Upper lobe of left lung (tissue), 6 donors: ENCODE data around the gene MGLL. TPM values are rescaled to one million over a fixed set of nuclear protein-coding genes. Genes with fewer than 3 reads are reported as not detected.

Source experiments
- ATAC-seq, 2 donors: fragments of 200-7000 bp; cut with Tn5 transposase; one replicate each; pipeline ENCODE4 v1.9.1; 2022; ENCODE audit warnings: mild to moderate bottlenecking in 2 of 2, moderate library complexity in 2 of 2; ENCODE audit not compliant: low FRiP score in 2 of 2
- DNase-seq, 2 donors: peaks; one replicate each; pipeline ENCODE4 v3.0.0-alpha.2; 2019 to 2020
- H3K27ac ChIP-seq, 4 donors: fragments of 200-600 bp; sonication (generic); one replicate each; pipeline ENCODE4 v1.5.1; 2016 to 2019
- H3K27me3 ChIP-seq, 4 donors: fragments of 200-600 bp; sonication (generic); one replicate each; pipeline ENCODE4 v1.5.1; 2017 to 2019
- H3K36me3 ChIP-seq, 4 donors: fragments of 200-600 bp; sonication (generic); one replicate each; pipeline ENCODE4 v1.5.1; 2016 to 2019
- H3K4me1 ChIP-seq, 4 donors: fragments of 200-600 bp; sonication (generic); one replicate each; pipeline ENCODE4 v1.5.1; 2018 to 2019
- H3K4me3 ChIP-seq, 4 donors: fragments of 200-600 bp; sonication (generic); one replicate each; pipeline ENCODE4 v1.5.1; 2017 to 2019; ENCODE audit warnings: mild to moderate bottlenecking in 2 of 4, moderate library complexity in 1 of 4
- H3K9me3 ChIP-seq, 4 donors: fragments of 200-600 bp; sonication (generic); one replicate each; pipeline ENCODE4 v1.5.1; 2018 to 2019
- CTCF ChIP-seq, 6 experiments: fragments of 450-650 bp in 4 of 6; fragments of 200-600 bp in 2 of 6; sonication (generic) in 2 of 6; IDR thresholded peaks; one replicate each; pipeline ENCODE4 v1.5.1; 2016 to 2019; ENCODE audit warnings: antibody characterized with exemption in 6 of 6
- EP300 ChIP-seq, 4 donors: sonication (generic); formaldehyde crosslinking; IDR thresholded peaks; one replicate each; pipeline ENCODE4 v1.5.1; 2017; ENCODE audit warnings: antibody characterized with exemption in 4 of 4, control low read depth in 2 of 4
- POLR2A ChIP-seq, 4 donors: fragments of 450-650 bp; IDR thresholded peaks; one replicate each; pipeline ENCODE4 v1.5.1; 2016 to 2017; ENCODE audit warnings: antibody characterized with exemption in 4 of 4, mild to moderate bottlenecking in 2 of 4
- POLR2AphosphoS5 ChIP-seq, 2 donors: sonication (generic); formaldehyde crosslinking; IDR thresholded peaks; one replicate each; pipeline ENCODE4 v1.5.1; 2017; ENCODE audit warnings: antibody characterized with exemption in 2 of 2
- WGBS, 2 donors: methylation state at CpG; one replicate each; pipeline ENCODE4 v1.1.5; 2017 to 2018; 5-methylcytosine and 5-hydroxymethylcytosine counted together
- total RNA-seq, 6 donors: library from RNA; depleted of rRNA in 4 of 6; stranded (reverse); fragments of >200 nt in 4 of 6; gene quantifications; one replicate each; pipeline versions ENCODE4 v1.1.0 to v1.2.1, GENCODE V29; 2016 to 2021
- donor health status: DM: no; HTN: no; CAD: no; lungs with moderate emphysema.
- donor health status: DM: no; HTN: yes; CAD: no; lungs with severe emphysema.

The MGLL gene
- total RNA-seq, 6 donors from 2014 or later, result 128 to 253 (median 190) TPM

- Histone ChIP-seq H3K4me1 (peaks cover 11 to 27% (median 13%) of the 10 kb centered on the region in 4 donors), H3K9me3 (peaks cover 0 to 8% (median 4%) of the 10 kb centered on the region in 4 donors), H3K4me3 (no peak overlapping the region), H3K27me3 (peaks cover 0 to 4% (median 0%) of the 10 kb centered on the region in 4 donors), H3K27ac (no peak overlapping the region), H3K36me3 (no peaks in the 10 kb centered on the region)
- no peak for ATAC-seq
- no peak for DNase-seq
- TF ChIP-seq POLR2AphosphoS5 (IDR thresholded peaks at IDR 0.05), result no peak
- no peak for TF ChIP-seq POLR2A (IDR thresholded peaks at IDR 0.05)
- no peak for TF ChIP-seq EP300 (IDR thresholded peaks at IDR 0.05)
- no peak for TF ChIP-seq CTCF (IDR thresholded peaks at IDR 0.05)
- 86 to 87% methylated on average over 3 of the region's 3 CpGs for WGBS, 2 donors
Measured at GRCh38 chr3:127825756-127826155, 3.4 kb upstream of the MGLL start.

- DNase-seq, result no peak
- Histone ChIP-seq H3K36me3 (no peaks in the 10 kb centered on the region), H3K4me1 (peaks cover 21 to 40% (median 28%) of the 10 kb centered on the region in 4 donors), H3K4me3 (no peak overlapping the region), H3K9me3 (peaks cover 0 to 8% (median 4%) of the 10 kb centered on the region in 4 donors), H3K27me3 (peaks cover 0 to 4% (median 0%) of the 10 kb centered on the region in 4 donors), H3K27ac (no peak overlapping the region)
- no peak for TF ChIP-seq POLR2A (IDR thresholded peaks at IDR 0.05)
- no peak for TF ChIP-seq EP300 (IDR thresholded peaks at IDR 0.05)
- no peak for TF ChIP-seq CTCF (IDR thresholded peaks at IDR 0.05)
- TF ChIP-seq POLR2AphosphoS5 (IDR thresholded peaks at IDR 0.05), result no peak
- WGBS, 2 donors, result 87 to 93% methylated on average over 12 to 14 of the region's 14 CpGs
- no peak for ATAC-seq
Measured at GRCh38 chr3:127824151-127824825, 2.0 kb upstream of the MGLL start.

GRCh38 chr3:127823426-127823857 is 1.1 kb upstream of the MGLL start:
- Histone ChIP-seq H3K36me3 (no peaks in the 10 kb centered on the region), H3K27ac (peak overlapping the region in 2 of 4 donors; percentile 44 to 57), H3K9me3 (peaks cover 0 to 6% (median 4%) of the 10 kb centered on the region in 4 donors), H3K27me3 (peaks cover 0 to 4% (median 0%) of the 10 kb centered on the region in 4 donors), H3K4me3 (peak overlapping the region in 3 of 4 donors; percentile 77 to 85 (median 79)), H3K4me1 (peaks cover 21 to 40% (median 33%) of the 10 kb centered on the region in 4 donors)
- WGBS, 2 donors, result 19 to 42% methylated on average over 12 to 13 of the region's 14 CpGs
- DNase-seq (no peak), ATAC-seq (no peak)
- TF ChIP-seq POLR2A (IDR thresholded peaks at IDR 0.05) (no peak), CTCF (IDR thresholded peaks at IDR 0.05) (peak in 3 of 6 experiments; percentile 41 to 52 (median 48)), EP300 (IDR thresholded peaks at IDR 0.05) (no peak)

- WGBS, 2 donors, result 0 to 2% methylated on average over 4 to 41 of the region's 99 CpGs
- TF ChIP-seq POLR2AphosphoS5 (IDR thresholded peaks at IDR 0.05), result peak; percentile 22 to 27
- TF ChIP-seq EP300 (IDR thresholded peaks at IDR 0.05), result no peak
- peak in 3 of 4 donors; percentile 27 to 70 (median 60) for TF ChIP-seq POLR2A (IDR thresholded peaks at IDR 0.05)
- TF ChIP-seq CTCF (IDR thresholded peaks at IDR 0.05), result peak in 2 of 6 experiments; percentile 50 to 78
- Histone ChIP-seq H3K27me3 (peaks cover 0 to 4% (median 0%) of the 10 kb centered on the region in 4 donors), H3K4me3 (peak overlapping the region; percentile 58 to 85 (median 78)), H3K27ac (peak overlapping the region; percentile 80 to 86 (median 84)), H3K4me1 (peaks cover 24 to 44% (median 37%) of the 10 kb centered on the region in 4 donors), H3K36me3 (no peaks in the 10 kb centered on the region), H3K9me3 (peaks cover 0 to under 1% (median 0%) of the 10 kb centered on the region in 4 donors)
- DNase-seq (peak; percentile 72 to 93), ATAC-seq (peak; percentile 61 to 87)
Measured at GRCh38 chr3:127822682-127823425, 539 bp upstream of the MGLL start.
